GM13976 (cell line): Measurements from ENCODE around the gene ACTL8.
A peak's percentile ranks its signal among the peaks of the same experiment; 100 is the strongest.

Experiments used
- DNase-seq: peaks from one replicate; pipeline ENCODE4 v3.0.0; 2012; ENCODE audit warnings: low spot score
- in situ Hi-C: fragments of 300-500 bp; cut with MboI; formaldehyde crosslinking; loops from one replicate; pipeline ENCODE4 v1.12.0; 2022; ENCODE audit warnings: low sequenced_read_pairs, mixed read lengths, inconsistent platforms; ENCODE audit not compliant: unreplicated experiment
- TF ChIP-seq, protein P1 (sequence below): IDR thresholded peaks from 2 replicates; pipeline ENCODE4 v1.5.1; 2012; ENCODE audit warnings: borderline replicate concordance, mild to moderate bottlenecking; ENCODE audit not compliant: insufficient read depth; ENCODE audit errors: extremely low read depth, missing control alignments, control extremely low read depth

Gene ACTL8

DNA sequence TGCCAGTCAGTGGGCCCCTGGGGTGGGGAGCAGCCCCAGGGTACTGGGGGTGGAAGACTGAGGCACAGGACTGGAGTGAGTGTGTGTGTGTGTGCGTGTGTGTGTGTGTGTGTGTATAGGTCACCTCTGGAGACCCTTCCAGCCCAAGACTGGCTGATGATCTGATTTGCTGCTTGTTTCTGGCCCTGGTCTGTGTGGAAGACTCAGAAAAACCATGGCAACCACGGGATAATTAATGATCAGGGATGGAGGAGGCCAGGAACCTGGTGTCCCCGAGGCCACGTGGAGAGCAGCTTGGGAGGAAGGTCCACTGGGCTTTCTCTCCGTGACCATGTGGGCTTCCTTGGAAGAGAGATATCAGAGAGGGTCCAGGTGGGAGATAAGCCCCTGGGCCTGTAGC is 4.8 kb upstream of the ACTL8 start:
- in situ Hi-C loops: no loop called here
- TF ChIP-seq, protein P1, sequence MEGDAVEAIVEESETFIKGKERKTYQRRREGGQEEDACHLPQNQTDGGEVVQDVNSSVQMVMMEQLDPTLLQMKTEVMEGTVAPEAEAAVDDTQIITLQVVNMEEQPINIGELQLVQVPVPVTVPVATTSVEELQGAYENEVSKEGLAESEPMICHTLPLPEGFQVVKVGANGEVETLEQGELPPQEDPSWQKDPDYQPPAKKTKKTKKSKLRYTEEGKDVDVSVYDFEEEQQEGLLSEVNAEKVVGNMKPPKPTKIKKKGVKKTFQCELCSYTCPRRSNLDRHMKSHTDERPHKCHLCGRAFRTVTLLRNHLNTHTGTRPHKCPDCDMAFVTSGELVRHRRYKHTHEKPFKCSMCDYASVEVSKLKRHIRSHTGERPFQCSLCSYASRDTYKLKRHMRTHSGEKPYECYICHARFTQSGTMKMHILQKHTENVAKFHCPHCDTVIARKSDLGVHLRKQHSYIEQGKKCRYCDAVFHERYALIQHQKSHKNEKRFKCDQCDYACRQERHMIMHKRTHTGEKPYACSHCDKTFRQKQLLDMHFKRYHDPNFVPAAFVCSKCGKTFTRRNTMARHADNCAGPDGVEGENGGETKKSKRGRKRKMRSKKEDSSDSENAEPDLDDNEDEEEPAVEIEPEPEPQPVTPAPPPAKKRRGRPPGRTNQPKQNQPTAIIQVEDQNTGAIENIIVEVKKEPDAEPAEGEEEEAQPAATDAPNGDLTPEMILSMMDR: no peak
- no peak for DNase-seq

DNA sequence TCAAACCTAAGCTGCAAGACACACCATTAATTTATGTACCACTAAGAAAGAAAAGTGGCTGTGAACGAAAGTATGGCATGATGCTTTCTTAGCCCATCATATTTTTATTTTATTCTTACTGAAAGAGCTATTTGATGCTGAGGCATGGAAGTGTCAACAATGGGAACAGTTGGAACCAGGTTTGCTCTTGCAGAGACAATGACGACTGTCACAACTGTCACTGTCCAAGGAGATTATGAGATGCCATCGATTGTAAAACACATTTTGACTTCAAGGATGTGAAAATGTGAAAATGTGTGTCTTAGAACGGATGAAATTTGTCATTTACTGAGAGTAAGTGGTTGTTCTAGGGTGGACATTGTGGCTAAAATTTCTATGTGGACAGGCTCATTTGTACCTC is 2.8 kb upstream of the ACTL8 start:
- in situ Hi-C loops: no loop called here
- DNase-seq: no peak
- TF ChIP-seq, protein P1: no peak

DNA sequence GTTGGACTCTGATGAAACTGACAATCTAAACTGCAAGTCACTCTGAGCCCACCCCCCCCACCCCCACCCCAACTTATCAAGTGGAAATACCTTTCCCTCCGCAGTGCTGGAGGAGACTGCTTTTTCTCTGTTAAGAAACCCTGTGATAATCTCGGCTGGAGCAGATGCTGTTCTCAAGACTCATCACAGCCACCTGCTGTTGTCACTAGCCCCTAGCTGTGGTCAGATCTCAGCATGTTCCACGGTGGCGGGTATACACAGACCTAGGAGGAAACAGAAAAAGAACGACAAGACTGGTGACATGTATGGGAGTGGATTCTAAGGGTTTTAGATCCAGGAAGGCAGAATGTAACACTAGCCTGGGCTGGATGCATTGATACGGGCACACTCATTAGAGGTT is 2.3 kb downstream of the ACTL8 start:
- TF ChIP-seq, protein P1: no peak
- DNase-seq: no peak
- in situ Hi-C loops: no loop called here

DNA sequence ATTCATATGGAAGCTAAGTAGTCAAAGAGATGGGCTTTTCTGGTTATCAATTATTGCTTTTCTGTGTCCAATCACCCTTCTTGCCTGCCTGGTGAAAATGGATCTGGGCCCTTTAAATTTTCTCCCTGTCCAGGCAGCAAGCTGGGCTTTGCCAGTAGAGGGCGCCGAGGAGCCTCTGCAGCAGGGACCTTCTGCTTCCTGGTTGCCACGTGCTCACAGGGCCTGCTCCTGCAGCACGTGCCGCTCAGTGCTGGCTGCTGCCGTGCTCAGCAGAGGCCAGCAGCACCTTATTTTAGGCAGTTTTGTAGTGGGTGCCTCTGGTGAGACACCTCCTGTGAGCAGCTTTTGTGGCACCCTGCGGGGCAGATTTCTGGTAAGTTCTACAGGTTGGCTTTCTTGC is 4.0 kb downstream of the ACTL8 start:
- in situ Hi-C loops: no loop called here
- no peak for DNase-seq

DNA sequence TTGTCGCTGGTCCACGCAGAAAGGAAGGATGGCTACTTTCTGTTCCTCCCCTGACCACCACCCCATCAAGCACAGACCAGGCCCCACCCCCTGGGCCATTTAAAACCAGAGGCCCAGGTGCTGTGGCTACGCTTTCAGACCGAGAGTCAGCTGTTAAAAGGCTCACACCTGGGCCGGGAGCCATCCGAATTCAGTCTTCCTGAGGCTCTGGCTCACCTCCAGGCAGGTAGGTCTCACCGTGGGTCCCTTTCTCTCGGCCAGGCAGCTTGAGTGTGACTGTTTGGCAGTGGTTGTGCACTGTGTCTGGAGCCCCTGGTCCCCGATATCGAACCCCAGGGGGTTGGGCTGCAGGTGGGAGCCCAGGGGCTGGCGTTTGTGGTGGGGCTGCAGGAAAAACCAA is 7.2 kb downstream of the ACTL8 start:
- no peak for DNase-seq
- in situ Hi-C loops: no loop called here
- TF ChIP-seq, protein P1: no peak

More for the DNA sequence above, 4.0 kb downstream of the ACTL8 start:
- TF ChIP-seq, protein P1: peak; percentile 13

DNA sequence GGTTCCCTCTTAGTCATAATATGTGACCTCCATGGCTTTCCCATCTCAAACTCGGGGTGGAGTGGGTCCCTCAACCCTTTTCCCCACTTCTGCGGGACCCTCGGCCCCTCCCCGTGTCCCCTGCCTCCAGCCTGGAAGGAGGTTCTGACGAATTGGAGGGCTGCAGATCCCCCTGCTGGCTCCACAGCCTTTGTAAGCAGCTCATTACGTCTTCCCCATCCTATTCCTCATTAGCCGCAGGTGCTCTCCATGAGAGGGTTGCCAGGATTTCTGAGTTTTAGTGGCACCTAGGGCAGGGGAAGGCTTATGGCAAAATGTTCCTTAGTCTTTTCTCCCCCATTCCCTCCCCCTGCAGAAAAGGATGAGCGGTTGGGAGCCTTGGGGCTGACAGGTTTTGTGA is 8.3 kb downstream of the ACTL8 start:
- in situ Hi-C loops: no loop called here
- DNase-seq: no peak
- TF ChIP-seq, protein P1: no peak

DNA sequence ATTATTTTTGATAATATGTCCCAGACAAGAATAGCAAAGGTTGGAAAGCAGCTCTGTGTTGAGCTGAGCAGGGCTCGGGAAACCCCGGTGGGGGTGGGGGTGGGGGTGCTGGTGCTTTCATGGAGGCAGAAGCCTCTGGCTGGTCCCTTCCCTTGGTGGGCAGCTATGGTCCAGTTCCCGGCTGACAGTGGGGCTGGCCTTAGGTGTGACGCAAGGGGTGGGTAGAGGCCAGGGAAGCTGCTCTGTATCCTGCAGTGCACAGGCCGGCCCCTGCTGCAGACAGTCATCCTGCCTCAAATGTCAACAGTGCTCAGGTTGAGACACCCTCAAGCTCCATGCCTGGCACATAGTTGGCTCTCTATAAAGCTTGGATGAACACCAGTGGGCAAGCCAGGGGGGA is 8.9 kb downstream of the ACTL8 start:
- in situ Hi-C loops: no loop called here
- DNase-seq: no peak
- TF ChIP-seq, protein P1: no peak
